H1 (cell line): ENCODE results near the gene BOLL. TPM values are rescaled to one million over a fixed set of nuclear protein-coding genes. Genes with fewer than 3 reads are reported as not detected.
"Not testable (repeated sequence)": the region's sequence is repeated elsewhere in the genome, so short reads cannot be mapped to it uniquely, and the experiment has no call there.

Experiments
- CTCF ChIA-PET: fragments of 300-600 bp; sonication (Branson Sonifier 250); formaldehyde crosslinking; loops from one replicate; lab custom pipeline; 2021; ENCODE audit not compliant: partially characterized antibody; lab: Charles Lee
- POLR2A ChIA-PET: fragments of 300-600 bp; sonication (Branson Sonifier 250); formaldehyde crosslinking; loops from one replicate; lab custom pipeline; 2021; ENCODE audit warnings: inconsistent platforms; ENCODE audit not compliant: partially characterized antibody; lab: Charles Lee
- DNase-seq, 2 experiments: peaks; one replicate each; pipeline versions ENCODE4 v3.0.0 to v3.0.0-alpha.2; 2010 to 2022; ENCODE audit warnings: low spot score in 2 of 2, low read depth in 1 of 2, mixed read lengths in 1 of 2
- FAIRE-seq: peaks from 2 replicates; lab custom pipeline; 2011; peaks lifted over from hg19 to GRCh38; lab: Jason Lieb, UNC
- H2AFZ ChIP-seq: 2 replicates; pipeline ENCODE4 v1.8.1; 2012; ENCODE audit warnings: low read length, inconsistent platforms
- H2AK5ac ChIP-seq: 2 replicates; pipeline ENCODE4 v1.6.1; 2013; ENCODE audit warnings: low read depth, low read length
- H2BK120ac ChIP-seq: replicated peaks from 2 replicates; pipeline ENCODE3; 2013; ENCODE audit warnings: low read depth, low read length, inconsistent platforms
- H2BK12ac ChIP-seq: 2 replicates; pipeline ENCODE4 v1.6.1; 2013; ENCODE audit warnings: low read depth, low read length
- H2BK15ac ChIP-seq: 2 replicates; pipeline ENCODE4 v1.6.1; 2013; ENCODE audit warnings: low read length
- H2BK20ac ChIP-seq: 2 replicates; pipeline ENCODE4 v1.6.1; 2013; ENCODE audit warnings: low read length
- H2BK5ac ChIP-seq: 2 replicates; pipeline ENCODE4 v1.6.1; 2013; ENCODE audit warnings: low read depth, low read length
- H3K14ac ChIP-seq: 2 replicates; pipeline ENCODE4 v1.6.1; 2013; ENCODE audit warnings: inconsistent platforms; ENCODE audit not compliant: insufficient read length
- H3K18ac ChIP-seq: 2 replicates; pipeline ENCODE4 v1.6.1; 2013; ENCODE audit warnings: low read length; ENCODE audit errors: extremely low read depth
- H3K23ac ChIP-seq: 2 replicates; pipeline ENCODE4 v1.6.1; 2013; ENCODE audit warnings: inconsistent platforms; ENCODE audit not compliant: insufficient read length
- H3K23me2 ChIP-seq: 2 replicates; pipeline ENCODE4 v1.6.1; 2013; ENCODE audit warnings: low read depth, low read length
- H3K27ac ChIP-seq: 2 replicates; pipeline ENCODE4 v1.6.1; 2011; ENCODE audit warnings: low read depth, low read length, inconsistent platforms
- H3K27me3 ChIP-seq, 4 experiments: replicated peaks in 1 of 4; 1 replicate in 1 of 4; 2 replicates in 3 of 4; pipeline versions ENCODE4 v1.6.1 to v1.8.1; 2011 to 2013; ENCODE audit warnings: low read length in 3 of 4, mild to moderate bottlenecking in 3 of 4, inconsistent platforms in 2 of 4, mixed read lengths in 2 of 4, moderate library complexity in 1 of 4; ENCODE audit not compliant: control insufficient read depth in 3 of 4, insufficient read depth in 3 of 4; ENCODE audit errors: extremely low read depth in 1 of 4
- H3K36me3 ChIP-seq, 4 experiments: 2 replicates each; pipeline versions ENCODE4 v1.6.1 to v1.8.1; 2011 to 2013; ENCODE audit warnings: mild to moderate bottlenecking in 4 of 4, low read length in 3 of 4, moderate library complexity in 2 of 4, control low read depth in 1 of 4, inconsistent platforms in 1 of 4; ENCODE audit not compliant: insufficient read depth in 4 of 4, control insufficient read depth in 2 of 4
- H3K4ac ChIP-seq: replicated peaks from 2 replicates; pipeline ENCODE3; 2013; ENCODE audit warnings: low read length, low read depth, mixed read lengths, inconsistent platforms; ENCODE audit not compliant: insufficient read length
- H3K4me1 ChIP-seq, 4 experiments: replicated peaks in 1 of 4; 1 replicate in 1 of 4; 2 replicates in 3 of 4; pipeline versions ENCODE4 v1.6.1 to v1.8.1; 2011 to 2013; ENCODE audit warnings: low read length in 3 of 4, inconsistent platforms in 2 of 4, mixed read lengths in 1 of 4; ENCODE audit not compliant: insufficient read depth in 4 of 4, control insufficient read depth in 3 of 4
- H3K4me2 ChIP-seq, 2 experiments: 2 replicates each; pipeline versions ENCODE4 v1.6.1 to v1.8.1; 2011 to 2013; ENCODE audit warnings: low read depth in 2 of 2, low read length in 2 of 2, control low read depth in 1 of 2, inconsistent platforms in 1 of 2, mild to moderate bottlenecking in 1 of 2; ENCODE audit not compliant: insufficient read depth in 1 of 2
- H3K4me3 ChIP-seq, 4 experiments: fragments of 200-600, 300-600 bp in 1 of 4; sonication (generic), shearing (Covaris generic), sonication (Bioruptor Twin) in 1 of 4; 2 replicates each; pipeline versions ENCODE4 v1.5.1 to v1.8.1; 2011 to 2016; ENCODE audit warnings: low read length in 4 of 4, low read depth in 3 of 4, control low read depth in 2 of 4, inconsistent platforms in 2 of 4, mild to moderate bottlenecking in 2 of 4, mixed read lengths in 1 of 4, moderate library complexity in 1 of 4; ENCODE audit not compliant: insufficient read depth in 2 of 4; ENCODE audit errors: extremely low read depth in 1 of 4
- H3K56ac ChIP-seq: replicated peaks from 2 replicates; pipeline ENCODE3; 2013; ENCODE audit warnings: low read depth, mild to moderate bottlenecking, mixed read lengths, low read length, inconsistent platforms; ENCODE audit not compliant: insufficient read length
- H3K79me1 ChIP-seq: 2 replicates; pipeline ENCODE4 v1.6.1; 2013; ENCODE audit warnings: low read depth, low read length, control low read depth
- H3K79me2 ChIP-seq, 2 experiments: 2 replicates each; pipeline versions ENCODE4 v1.6.1 to v1.8.1; 2012 to 2013; ENCODE audit warnings: low read length in 2 of 2, mild to moderate bottlenecking in 2 of 2, inconsistent platforms in 1 of 2; ENCODE audit not compliant: insufficient read depth in 2 of 2, control insufficient read depth in 1 of 2
- H3K9ac ChIP-seq, 4 experiments: replicated peaks in 1 of 4; 1 replicate in 1 of 4; 2 replicates in 3 of 4; pipeline versions ENCODE4 v1.6.1 to v1.8.1; 2011 to 2013; ENCODE audit warnings: low read depth in 3 of 4, low read length in 3 of 4, control low read depth in 2 of 4, mild to moderate bottlenecking in 2 of 4, moderate library complexity in 2 of 4, inconsistent platforms in 1 of 4; ENCODE audit errors: extremely low read depth in 1 of 4
- H3K9me3 ChIP-seq, 2 experiments: 2 replicates each; pipeline versions ENCODE4 v1.6.1 to v1.8.1; 2012 to 2013; ENCODE audit warnings: mild to moderate bottlenecking in 2 of 2, moderate library complexity in 2 of 2, control low read depth in 1 of 2, inconsistent platforms in 1 of 2, low read depth in 1 of 2, low read length in 1 of 2, mixed read lengths in 1 of 2; ENCODE audit not compliant: insufficient read depth in 2 of 2
- H4K20me1 ChIP-seq, 2 experiments: replicated peaks in 1 of 2; 2 replicates each; pipeline versions ENCODE3 to v1.8.1; 2011 to 2013; ENCODE audit warnings: inconsistent platforms in 2 of 2, low read length in 2 of 2, mild to moderate bottlenecking in 1 of 2; ENCODE audit not compliant: insufficient read depth in 2 of 2, control insufficient read depth in 1 of 2
- H4K5ac ChIP-seq: 2 replicates; pipeline ENCODE4 v1.6.1; 2013; ENCODE audit warnings: low read length, low read depth, mixed read lengths, inconsistent platforms; ENCODE audit not compliant: insufficient read length
- H4K8ac ChIP-seq: 2 replicates; pipeline ENCODE4 v1.8.0; 2013; ENCODE audit warnings: mild to moderate bottlenecking, moderate library complexity, low read length, inconsistent platforms; ENCODE audit not compliant: insufficient read depth; ENCODE audit errors: extremely low read depth
- H4K91ac ChIP-seq: replicated peaks from 2 replicates; pipeline ENCODE3; 2013; ENCODE audit warnings: low read length, mixed read lengths, inconsistent platforms; ENCODE audit not compliant: insufficient read length
- ASH2L ChIP-seq: fragments of 200-600, 300-600 bp; sonication (generic); IDR thresholded peaks from one replicate; pipeline ENCODE4 v1.7.1; 2017; ENCODE audit warnings: low read length
- WGBS, 2 experiments: shearing (Covaris generic) in 1 of 2; methylation state at CpG; one replicate each; pipeline versions ENCODE4 v1.1.6 to v1.1.7; 2013 to 2015; ENCODE audit warnings: low lambda C conversion rate in 2 of 2, mixed read lengths in 2 of 2, inconsistent platforms in 1 of 2, low coverage in 1 of 2, missing lambda C conversion rate in 1 of 2; ENCODE audit not compliant: insufficient replicate concordance in 2 of 2, insufficient coverage in 1 of 2, insufficient read length in 1 of 2; ENCODE audit errors: extremely low coverage in 1 of 2, missing lambda C conversion rate in 1 of 2; 5-methylcytosine and 5-hydroxymethylcytosine counted together
- polyA plus RNA-seq, 7 experiments: library from polyadenylated mRNA; depleted of rRNA in 3 of 7; stranded (reverse) in 5 of 7; unstranded in 2 of 7; fragments of >200 nt in 5 of 7; fragments of 200-250 nt in 2 of 7; gene quantifications; 1 replicate in 5 of 7; 2 replicates in 1 of 7; 4 replicates in 1 of 7; pipeline versions ENCODE4 v1.2.1 to v1.2.3, GENCODE V29; 2011 to 2013; ENCODE audit warnings: missing spikeins in 2 of 7, mixed read lengths in 2 of 7
- total RNA-seq: library from RNA; stranded (reverse); fragmentation: NEBNext Ultra II Directional; extraction: Animal tissue kit (Norgen Biotek cat#: 25700); gene quantifications from 2 replicates; pipeline ENCODE4 v1.2.1, GENCODE V29; 2021

Gene BOLL
- total and polyA plus RNA-seq, 2 of the 8 experiments (the other 6 are each of a cell fraction or from before 2014, with no cell fraction given) = not detected

DNA sequence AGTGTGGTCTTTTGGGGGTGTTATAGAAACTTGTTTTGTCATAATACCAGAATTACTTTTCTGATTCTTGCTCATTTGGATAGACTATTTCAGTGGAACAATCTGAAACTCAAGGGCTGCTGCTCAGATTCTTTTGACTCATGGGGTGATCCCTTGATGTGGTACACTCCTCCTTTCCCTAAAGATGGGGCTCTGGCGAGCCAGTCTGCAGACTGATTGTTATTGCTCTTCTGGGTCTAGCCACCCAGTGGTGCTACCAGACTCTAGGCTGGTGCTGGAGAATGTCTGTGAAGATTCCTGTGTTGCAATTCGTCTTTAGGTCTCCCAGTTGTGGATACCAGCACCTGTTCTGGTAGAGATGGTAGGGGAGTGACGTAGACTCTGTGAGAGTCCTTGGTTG is 84.2 kb downstream of the BOLL start (continued):
- no peak for TF ChIP-seq ASH2L
- TF ChIP-seq, all 59 proteins: peak for 2

DNA sequence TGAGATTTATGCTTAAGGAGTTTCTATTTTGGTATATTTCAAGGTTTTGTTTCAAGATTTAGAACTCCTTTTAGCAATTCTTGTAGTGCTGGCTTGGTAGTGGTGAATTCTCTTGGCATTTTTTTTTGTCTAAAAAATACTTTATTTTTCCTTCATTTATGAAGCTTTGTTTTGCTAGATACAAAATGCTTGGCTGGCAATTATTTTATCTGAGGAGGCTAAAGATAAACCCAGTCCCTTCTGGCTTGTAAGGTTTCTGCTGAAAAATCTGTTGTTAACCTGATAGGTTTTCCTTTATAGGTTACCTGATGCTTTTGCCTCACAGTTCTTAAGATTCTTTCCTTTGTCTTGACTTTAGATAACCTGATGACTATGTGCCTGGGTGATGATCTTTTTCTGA is 85.4 kb downstream of the BOLL start:
- H2BK5ac ChIP-seq, H3K36me3 ChIP-seq, H3K4me1 ChIP-seq, H3K18ac ChIP-seq, H3K9ac ChIP-seq, H3K27me3 ChIP-seq, CTCF ChIA-PET, DNase-seq, H4K5ac ChIP-seq, H3K9me3 ChIP-seq, H3K4me2 ChIP-seq, H3K79me1 ChIP-seq, H2BK120ac ChIP-seq, H3K4ac ChIP-seq, H3K56ac ChIP-seq, H2BK20ac ChIP-seq, POLR2A ChIA-PET, H3K23me2 ChIP-seq, H2BK12ac ChIP-seq, H2BK15ac ChIP-seq, H2AK5ac ChIP-seq, H3K23ac ChIP-seq, H3K27ac ChIP-seq, H4K91ac ChIP-seq, H2AFZ ChIP-seq, H4K8ac ChIP-seq, FAIRE-seq, H3K14ac ChIP-seq, H3K79me2 ChIP-seq, H3K4me3 ChIP-seq, H4K20me1 ChIP-seq: not testable (repeated sequence)

- 97% methylated on average over 6 of the region's 29 CpGs; no CpG with 5 or more reads in 1 of the 2 experiments for WGBS, 2 experiments
- H3K36me3 ChIP-seq, H3K23me2 ChIP-seq, FAIRE-seq, H3K9ac ChIP-seq, H3K27me3 ChIP-seq, H2BK15ac ChIP-seq, H4K8ac ChIP-seq, CTCF ChIA-PET, H2BK20ac ChIP-seq, H3K79me1 ChIP-seq, H3K27ac ChIP-seq, H3K56ac ChIP-seq, H2AFZ ChIP-seq, H4K20me1 ChIP-seq, H3K4me2 ChIP-seq, H3K4me1 ChIP-seq, H3K18ac ChIP-seq, H3K79me2 ChIP-seq, H2BK120ac ChIP-seq, DNase-seq, H2BK12ac ChIP-seq, H2BK5ac ChIP-seq, H3K14ac ChIP-seq, POLR2A ChIA-PET, H3K9me3 ChIP-seq, H4K91ac ChIP-seq, H3K23ac ChIP-seq, H3K4ac ChIP-seq, H3K4me3 ChIP-seq, H4K5ac ChIP-seq, H2AK5ac ChIP-seq: not testable (repeated sequence)
Observed at GRCh38 chr2:197696571-197696970, 88.5 kb downstream of the BOLL start.
